ENCODE measurements around the gene CALHM6. TPM values are rescaled to one million over a fixed set of nuclear protein-coding genes. Genes with fewer than 3 reads are reported as not detected.

The CALHM6 gene
- total RNA-seq, result 0.29 and 0.44 TPM in 2 replicates

DNA sequence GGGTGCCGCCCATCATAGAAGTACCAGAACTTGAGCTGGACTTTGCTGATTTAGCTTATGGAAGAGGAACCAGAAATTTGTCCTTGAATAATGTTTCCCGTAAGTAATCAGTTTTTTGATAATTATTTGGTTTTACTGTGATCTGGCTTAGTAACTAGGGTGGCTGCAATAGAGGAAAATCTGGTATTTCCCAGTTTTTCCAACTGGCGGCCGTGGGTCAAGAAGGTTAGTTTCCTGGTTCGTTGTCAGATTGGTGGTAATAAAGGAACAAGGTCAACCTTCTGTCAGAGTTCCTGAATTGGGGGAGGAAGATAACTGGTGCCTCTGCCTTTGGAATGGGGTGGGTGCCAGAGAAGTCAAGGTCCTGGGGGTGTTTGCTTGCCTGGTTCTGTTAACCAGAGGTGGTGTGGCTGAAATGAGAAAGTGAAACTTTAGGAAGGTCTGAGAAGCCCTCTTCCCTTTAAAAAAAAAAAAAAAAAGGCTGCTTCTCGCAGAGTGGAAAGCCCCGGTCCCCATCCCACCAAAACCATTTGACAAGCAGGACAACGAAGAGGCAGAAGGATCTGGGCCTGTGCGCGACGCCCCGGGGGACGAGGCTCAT, at the start of gene CALHM6:
CALHM6 (plus strand) TSS at position 45 of the 601 bp plus-strand sequence; CDS start at position 600, 555 bp downstream.

DNA sequence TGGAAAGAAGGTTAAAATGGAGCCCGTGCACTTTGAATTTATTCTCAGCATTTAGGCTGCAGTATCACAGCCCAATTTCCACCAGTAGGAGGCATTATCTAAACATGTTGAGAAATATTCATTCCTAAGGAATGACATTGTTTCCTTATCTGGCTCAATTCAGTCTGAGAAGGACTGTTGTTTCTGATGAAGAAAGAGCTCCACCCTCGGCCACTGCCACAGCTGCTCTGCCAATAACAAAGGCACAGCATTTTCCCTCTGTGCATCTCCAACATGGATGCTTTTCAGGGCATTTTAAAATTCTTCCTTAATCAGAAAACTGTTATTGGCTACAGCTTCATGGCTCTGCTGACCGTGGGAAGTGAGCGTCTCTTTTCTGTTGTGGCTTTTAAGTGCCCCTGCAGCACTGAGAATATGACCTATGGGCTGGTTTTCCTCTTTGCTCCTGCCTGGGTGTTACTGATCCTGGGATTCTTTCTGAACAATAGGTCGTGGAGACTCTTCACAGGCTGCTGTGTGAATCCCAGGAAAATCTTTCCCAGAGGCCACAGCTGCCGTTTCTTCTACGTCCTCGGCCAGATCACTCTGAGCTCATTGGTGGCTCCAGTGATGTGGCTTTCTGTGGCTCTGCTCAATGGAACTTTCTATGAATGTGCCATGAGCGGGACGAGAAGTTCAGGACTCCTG, 50.4 kb downstream of the CALHM6 start, which contains the start of gene CALHM5:
CALHM5 (plus strand) TSS at position 216 of the 687 bp plus-strand sequence; CDS start at position 274, 58 bp downstream.

Other genes starting within 250 kb of the CALHM6 start
- gene TSPYL4, start 207.3 kb upstream of the CALHM6 start, total RNA-seq, result 6.8 and 20.3 TPM in 2 replicates
- 54.1 and 87.8 TPM in 2 replicates for gene TSPYL1, start 181.4 kb upstream of the CALHM6 start, total RNA-seq
- 108 and 119 TPM in 2 replicates for gene DSE, start 90.4 kb upstream of the CALHM6 start, total RNA-seq
- gene CALHM5, start 50.3 kb downstream of the CALHM6 start, total RNA-seq, result 2.2 and 7.7 TPM in 2 replicates
- gene TRAPPC3L, start 84.3 kb downstream of the CALHM6 start, total RNA-seq, result under 0.01 TPM in 1 of 2 replicates, not detected in the other
- gene CALHM4, start 92.4 kb downstream of the CALHM6 start, total RNA-seq, result 0.14 TPM in 1 of 2 replicates, not detected in the other
- 26.9 and 30.6 TPM in 2 replicates for gene RWDD1, start 110.1 kb downstream of the CALHM6 start, total RNA-seq
- gene RSPH4A, start 155.1 kb downstream of the CALHM6 start, total RNA-seq, result 0.22 and 0.43 TPM in 2 replicates
- gene ZUP1, start 207.4 kb downstream of the CALHM6 start, total RNA-seq, result 7.2 and 12.5 TPM in 2 replicates
- 8.4 and 8.5 TPM in 2 replicates for gene KPNA5, start 219.8 kb downstream of the CALHM6 start, total RNA-seq